HFF-Myc (cell line): ENCODE measurements around the gene NMNAT3.

Experiments used
- DNase-seq: peaks from one replicate; pipeline ENCODE4 v3.0.0-alpha.2; 2011; ENCODE audit warnings: low read depth; ENCODE audit errors: extremely low read depth
- H3K4me3 ChIP-seq: replicated peaks from 2 replicates; pipeline ENCODE4 v1.5.1; 2011; ENCODE audit warnings: low read depth, mild to moderate bottlenecking, control low read depth, low read length
- CTCF ChIP-seq: IDR thresholded peaks from 2 replicates; pipeline ENCODE4 v1.5.1; 2012; ENCODE audit warnings: mild to moderate bottlenecking, low read depth, low read length, control low read depth; ENCODE audit errors: missing control alignments

The NMNAT3 gene

DNA sequence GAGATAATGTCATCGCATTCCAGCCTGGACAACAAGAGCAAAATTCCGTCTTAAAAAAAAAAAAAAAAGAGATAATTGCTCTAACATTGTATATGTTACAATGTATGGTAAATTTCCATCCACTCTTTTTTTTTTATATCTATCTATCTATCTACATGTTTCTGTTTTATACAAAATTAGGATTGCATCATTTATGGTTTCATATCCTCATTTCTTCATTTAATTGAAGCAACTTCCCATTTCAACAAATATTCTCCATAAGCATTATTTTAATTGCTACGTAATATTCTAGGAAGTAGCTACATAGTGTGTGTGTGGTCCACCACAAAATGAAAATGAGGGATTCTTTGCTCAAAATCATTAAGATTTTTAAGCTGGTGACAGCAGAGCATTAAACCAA, 156.6 kb downstream of the NMNAT3 start:
- H3K4me3 ChIP-seq, result no peak overlapping the region
- no peak for DNase-seq
- TF ChIP-seq CTCF, result no peak

DNA sequence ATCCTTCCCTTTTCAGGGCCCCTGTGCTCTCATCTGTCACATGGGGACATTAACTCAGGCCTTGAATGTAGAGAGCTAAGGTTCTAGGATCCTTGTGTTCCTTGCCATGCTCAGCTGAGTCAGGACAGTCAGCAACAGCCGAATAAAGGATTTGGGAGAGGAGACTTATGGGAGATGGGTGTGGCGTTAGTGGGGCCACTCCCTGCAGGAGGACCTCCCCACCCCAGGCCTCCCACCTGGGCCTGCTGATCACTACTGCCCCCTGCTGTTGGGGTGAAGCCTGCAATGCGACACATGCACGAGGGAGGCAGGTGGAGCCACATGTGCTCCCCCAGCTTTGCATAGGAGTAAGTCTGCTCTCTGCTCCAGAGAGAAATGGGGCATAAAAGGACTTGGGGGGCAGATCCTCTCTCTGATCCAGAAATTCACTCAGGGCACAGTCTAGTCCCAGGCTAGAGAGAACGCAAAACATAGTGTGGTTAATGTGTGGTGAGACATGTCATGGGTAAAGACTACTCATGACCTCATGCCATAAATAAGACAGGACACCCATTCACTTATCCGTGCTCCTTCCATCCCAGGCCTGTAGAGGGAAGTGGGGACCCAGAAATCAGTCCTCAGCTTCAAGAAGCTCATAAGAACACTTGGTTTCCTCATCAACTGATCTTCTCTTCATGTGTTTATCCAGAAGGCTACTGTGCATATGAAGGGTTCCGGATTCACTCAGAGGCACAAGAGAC, 157.6 kb downstream of the NMNAT3 start:
- peak; percentile 50 for TF ChIP-seq CTCF
- DNase-seq, result no peak
- no peak overlapping the region for H3K4me3 ChIP-seq

GRCh38 chr3:139518926-139519842, 158.6 kb downstream of the NMNAT3 start:
- no peak for TF ChIP-seq CTCF
- DNase-seq, result no peak
- H3K4me3 ChIP-seq, result no peak overlapping the region

GRCh38 chr3:139518306-139518705, 159.5 kb downstream of the NMNAT3 start:
- TF ChIP-seq CTCF, result no peak
- H3K4me3 ChIP-seq, result no peak overlapping the region
- DNase-seq, result no peak

DNA sequence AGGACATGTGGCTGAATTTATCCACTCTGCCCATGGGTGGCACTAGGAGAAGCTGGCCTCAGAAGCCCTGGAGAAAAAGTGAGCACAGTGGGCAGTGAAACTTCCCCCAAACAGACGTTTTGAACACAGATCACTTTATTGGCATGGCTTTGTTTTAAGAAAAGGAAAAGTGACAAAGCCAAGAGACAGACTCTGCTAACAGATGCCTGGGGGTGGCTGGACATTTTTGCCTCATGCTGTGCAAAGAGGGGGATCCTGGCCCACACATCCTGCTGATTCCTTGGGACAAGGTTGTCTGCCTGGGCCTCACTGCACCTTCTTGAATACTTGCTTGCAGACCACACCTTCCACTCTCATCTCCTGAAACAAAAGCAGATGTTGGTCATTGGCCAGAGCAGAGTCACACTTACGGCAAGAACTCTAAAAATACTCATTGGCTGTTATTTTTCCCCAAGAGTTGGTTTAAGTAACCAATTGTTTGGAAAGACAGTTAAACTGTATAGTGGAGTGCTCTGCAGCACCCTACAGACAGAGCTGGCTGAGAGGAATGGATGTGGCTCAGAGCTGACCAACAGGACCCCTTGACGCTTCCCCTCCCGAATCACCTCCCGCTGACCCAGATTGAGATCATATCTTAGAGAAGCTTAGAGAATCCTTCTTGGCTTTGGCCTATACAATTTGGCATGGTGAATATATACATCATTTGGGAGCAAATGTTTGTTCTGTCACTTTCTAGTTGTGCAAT, 160.3 kb downstream of the NMNAT3 start:
- TF ChIP-seq CTCF, result no peak
- DNase-seq, result no peak
- no peak overlapping the region for H3K4me3 ChIP-seq

DNA sequence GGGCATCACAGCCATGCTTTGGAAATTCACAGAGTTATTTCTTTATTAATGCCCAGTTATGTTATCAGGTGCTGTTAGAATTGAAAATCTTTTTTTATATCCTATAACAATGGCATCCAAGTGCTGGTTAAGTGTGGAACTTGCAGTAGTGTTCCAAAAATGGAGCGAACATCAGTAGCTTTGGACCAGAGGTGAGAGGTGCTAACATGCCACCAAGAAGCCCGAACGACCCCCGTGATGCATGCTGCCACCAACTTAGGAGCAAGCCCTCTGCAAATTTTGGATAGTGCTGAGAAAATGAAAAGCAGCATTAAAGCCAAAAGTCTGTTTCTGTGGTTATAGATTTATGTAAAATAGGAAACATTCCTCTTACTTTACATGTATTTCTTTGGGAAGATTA, 163.0 kb downstream of the NMNAT3 start:
- no peak for DNase-seq

More for the DNA sequence above, 163.0 kb downstream of the NMNAT3 start:
- H3K4me3 ChIP-seq, result no peak overlapping the region
- TF ChIP-seq CTCF, result no peak
